GM19324 (cell line): ENCODE data around the gene FAM124A.

ENCODE experiments used
- ATAC-seq: cut with Tn5 transposase; IDR thresholded peaks from one replicate; pipeline ENCODE4 v1.9.1; 2021; ENCODE audit warnings: mild to moderate bottlenecking, moderate library complexity; ENCODE audit not compliant: unreplicated experiment, low FRiP score

FAM124A gene

GRCh38 chr13:51222037-51222685 is at the start of gene FAM124A:
Gene FAM124A (plus strand): TSS chr13:51222398. CDS start chr13:51222502, 104 bp downstream.
- ATAC-seq, result peak; percentile 70

- no peak for ATAC-seq
Measured at GRCh38 chr13:51175021-51175420, 47.2 kb upstream of the FAM124A start.

DNA sequence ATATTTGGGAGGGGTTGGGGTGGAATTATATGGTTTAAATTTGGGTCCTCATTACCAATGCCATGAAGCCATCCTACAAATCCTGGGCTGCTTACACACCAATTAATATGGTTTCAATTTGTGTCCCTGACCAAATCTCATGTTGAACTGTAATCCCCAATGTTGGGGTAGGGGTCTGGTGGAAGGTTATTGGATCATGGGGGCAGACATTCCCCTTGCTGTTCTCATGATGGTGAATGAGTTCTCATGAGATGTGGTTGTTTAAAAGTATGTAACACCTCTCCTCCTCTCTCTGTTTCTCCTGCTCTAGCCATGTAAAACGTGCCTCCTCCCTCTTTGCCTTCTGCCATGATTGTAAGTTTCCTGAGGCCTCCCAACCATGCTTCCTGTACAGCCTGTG is 46.6 kb upstream of the FAM124A start:
- ATAC-seq, result no peak

DNA sequence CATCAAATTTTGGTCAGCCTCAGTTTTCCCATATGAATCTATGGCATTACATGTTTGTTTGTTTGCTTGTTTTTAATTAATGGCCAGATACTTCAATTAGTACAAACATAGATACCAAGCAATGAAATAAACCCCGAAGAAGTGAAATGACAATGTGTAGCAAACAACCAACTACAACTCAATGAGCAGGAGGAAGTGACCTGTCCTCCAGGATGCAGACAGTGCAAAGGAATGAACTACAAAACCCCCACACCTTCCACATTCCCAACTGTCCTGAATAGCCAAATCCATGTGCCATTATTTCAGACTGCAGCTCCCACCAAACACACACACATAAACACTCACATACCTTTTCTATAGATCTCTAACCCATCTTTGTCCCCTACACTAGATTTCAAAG is 45.0 kb upstream of the FAM124A start:
- no peak for ATAC-seq

DNA sequence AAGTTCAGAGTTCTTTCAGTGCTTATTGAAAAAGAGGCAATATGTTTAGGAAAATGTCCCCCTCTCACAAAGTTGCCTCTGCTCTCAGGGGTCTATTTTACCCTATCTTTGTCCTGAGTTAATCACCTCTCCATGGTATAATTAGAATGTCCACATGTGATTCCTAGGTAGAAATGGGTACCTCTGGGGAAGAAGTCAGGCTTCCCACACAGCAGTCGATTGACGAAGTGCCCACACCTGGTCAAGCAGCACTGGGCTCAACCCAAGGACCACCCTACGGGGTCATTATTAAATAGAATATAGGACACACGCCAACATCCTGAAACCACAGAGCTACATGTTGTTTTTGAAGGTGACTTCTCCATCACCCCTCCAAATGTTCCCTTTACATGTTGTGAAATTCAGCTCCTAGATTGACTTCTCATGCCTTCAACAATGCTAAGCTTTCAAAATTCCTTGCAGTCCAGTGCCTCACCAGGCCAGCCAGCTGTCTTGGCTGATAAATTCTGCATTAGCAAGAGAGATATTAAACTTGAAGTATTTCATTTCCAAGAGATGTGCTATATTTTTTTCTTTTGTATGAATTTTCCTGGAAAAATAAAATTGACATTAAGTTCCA is 43.6 kb upstream of the FAM124A start:
- ATAC-seq, result no peak

- no peak for ATAC-seq
Measured at GRCh38 chr13:51179432-51179971, 42.7 kb upstream of the FAM124A start.

DNA sequence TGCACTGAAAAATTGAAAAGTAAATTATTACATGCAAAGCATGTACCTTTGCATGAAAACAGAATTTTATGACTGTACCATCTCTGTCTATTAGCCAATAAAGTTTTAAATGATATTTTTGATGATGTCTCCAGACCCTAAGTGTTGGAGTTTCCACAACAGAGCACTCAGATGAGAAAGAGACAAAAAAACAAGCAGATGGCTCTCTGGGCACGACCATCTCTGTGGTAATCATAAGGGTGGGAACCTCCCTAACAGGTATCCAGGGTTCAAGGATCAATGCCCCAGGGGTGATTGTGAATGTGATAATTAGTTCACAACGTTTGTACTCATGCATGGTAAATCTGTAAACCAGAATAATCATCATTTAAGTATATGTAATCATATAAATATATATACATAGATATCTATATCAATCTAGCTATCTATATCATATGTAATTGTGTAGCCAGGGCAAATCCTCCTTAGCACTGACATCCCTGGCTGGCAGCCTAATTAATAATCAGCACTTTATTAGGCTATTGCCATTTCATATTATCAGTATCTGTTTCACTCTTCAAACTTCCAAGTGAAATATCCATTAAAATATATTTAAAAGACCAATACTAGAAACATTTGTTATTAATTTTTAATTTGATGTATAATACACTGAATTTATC is 41.2 kb upstream of the FAM124A start:
- no peak for ATAC-seq

DNA sequence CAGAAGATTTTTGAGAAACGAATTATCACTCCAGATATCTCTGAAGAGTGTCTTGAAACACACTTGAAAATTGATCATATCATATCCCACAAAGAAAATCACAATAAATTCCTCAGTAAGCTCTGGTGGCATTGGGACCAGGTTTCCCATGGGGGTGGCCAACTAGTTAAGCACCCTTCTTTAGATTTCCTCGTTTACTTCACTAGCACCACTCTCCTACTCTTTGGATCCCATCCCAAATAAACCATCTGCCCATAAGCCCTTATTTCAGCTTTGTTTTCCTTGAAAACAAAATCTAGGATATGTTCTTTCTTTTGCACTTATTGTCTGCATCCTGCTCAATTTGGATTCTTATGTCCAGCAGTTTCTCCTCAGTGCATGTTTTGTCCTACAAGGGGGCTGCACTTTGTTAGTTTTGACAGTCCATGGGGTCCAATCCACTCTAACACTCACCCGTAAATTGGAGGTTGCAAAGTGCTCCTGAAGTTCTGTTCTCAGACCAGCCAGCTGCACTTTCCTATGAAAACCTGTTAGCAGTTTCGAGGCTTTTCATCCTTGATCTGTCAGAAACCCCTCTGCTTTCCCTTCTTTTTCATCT is 40.3 kb upstream of the FAM124A start:
- no peak for ATAC-seq

DNA sequence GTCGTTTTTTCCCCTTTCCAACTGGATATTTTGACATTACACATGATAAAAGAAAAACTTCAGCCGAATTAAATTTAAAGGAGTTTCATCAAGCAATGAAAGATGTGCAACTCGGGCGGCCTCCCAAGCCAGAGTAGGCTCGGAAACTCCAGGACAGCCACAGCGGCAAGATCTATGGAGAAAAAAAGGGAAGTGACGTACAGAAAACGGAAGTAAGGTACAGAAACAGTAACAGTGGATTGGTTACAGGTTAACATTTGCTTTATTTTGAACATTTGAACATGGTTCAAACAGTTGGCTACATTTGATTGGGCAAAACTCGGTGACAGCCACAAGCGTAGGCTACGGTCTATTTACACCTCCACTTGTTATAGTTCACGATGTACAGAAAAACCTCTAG is 30.5 kb upstream of the FAM124A start:
- no peak for ATAC-seq

- no peak for ATAC-seq
Measured at GRCh38 chr13:51192348-51192747, 29.9 kb upstream of the FAM124A start.

- no peak for ATAC-seq
Measured at GRCh38 chr13:51193387-51193786, 28.8 kb upstream of the FAM124A start.

DNA sequence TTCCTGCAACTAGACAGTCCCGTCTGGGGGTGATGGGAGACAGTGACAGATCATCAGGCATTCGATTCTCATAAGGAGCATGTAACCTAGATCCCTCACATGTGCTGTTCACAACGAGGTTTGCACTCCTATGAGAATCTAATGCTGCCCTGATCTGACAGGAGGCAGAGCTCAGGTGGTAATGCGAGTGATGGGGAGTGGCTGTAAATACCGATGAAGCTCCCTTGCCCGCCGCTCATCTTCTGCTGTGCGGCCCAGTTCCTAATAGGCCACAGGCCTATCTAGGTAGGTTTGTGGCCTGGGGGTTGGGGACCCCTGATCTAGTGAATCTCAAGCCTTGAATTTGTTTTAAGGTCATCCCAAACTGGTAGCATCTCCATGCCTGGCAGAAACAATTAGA is 27.3 kb upstream of the FAM124A start:
- no peak for ATAC-seq

- ATAC-seq, result no peak
Measured at GRCh38 chr13:51201886-51202285, 20.3 kb upstream of the FAM124A start.

DNA sequence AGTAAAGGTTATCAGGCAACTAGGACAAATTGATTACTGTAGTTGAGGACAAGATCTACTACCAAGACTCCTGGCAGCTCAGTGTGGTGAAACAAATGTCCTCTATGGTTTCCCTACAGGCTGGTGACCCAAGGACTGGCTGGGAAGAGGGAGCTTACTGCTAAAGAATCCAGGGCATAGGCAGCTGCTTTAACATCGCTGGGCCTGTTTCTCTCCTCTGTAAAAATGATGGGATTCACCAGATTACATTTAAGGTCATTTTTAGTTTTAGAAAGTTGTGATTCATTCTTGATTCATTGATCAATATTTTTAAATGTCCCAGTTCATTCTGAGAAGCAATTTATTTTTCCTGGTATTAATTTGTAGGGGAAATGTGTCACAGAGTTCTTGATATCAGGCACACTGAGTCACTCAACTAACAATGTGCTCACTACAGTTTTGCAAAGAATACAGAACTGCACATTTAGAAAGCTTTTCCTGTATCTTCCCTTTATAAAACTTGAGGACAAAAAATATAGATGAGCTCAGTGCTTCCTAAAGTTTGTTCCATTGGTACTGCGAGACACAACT is 19.6 kb upstream of the FAM124A start:
- no peak for ATAC-seq

- ATAC-seq, result no peak
Measured at GRCh38 chr13:51206584-51206983, 15.6 kb upstream of the FAM124A start.

DNA sequence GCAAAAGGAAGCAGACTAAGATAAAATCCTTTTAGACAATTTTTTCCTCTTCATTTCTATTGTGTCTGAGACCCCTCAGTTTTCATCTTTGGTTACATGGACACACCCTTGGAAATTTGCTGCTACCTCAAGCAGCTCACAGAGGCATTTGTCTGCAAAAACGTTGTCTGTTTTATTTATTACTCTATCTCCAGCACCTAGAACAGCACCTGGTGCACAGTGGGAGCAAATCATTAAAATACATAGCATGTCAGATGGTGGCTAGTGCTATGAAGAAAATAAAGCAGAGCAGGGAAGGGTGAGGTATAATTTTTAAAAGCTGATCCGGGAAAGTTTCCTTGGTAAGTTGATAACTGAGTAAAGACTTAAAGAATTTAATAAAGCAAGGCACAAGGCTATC is 14.3 kb upstream of the FAM124A start:
- ATAC-seq, result no peak

- ATAC-seq, result no peak
Measured at GRCh38 chr13:51208716-51209115, 13.5 kb upstream of the FAM124A start.

GRCh38 chr13:51211910-51212309 is 10.3 kb upstream of the FAM124A start:
- ATAC-seq, result no peak

DNA sequence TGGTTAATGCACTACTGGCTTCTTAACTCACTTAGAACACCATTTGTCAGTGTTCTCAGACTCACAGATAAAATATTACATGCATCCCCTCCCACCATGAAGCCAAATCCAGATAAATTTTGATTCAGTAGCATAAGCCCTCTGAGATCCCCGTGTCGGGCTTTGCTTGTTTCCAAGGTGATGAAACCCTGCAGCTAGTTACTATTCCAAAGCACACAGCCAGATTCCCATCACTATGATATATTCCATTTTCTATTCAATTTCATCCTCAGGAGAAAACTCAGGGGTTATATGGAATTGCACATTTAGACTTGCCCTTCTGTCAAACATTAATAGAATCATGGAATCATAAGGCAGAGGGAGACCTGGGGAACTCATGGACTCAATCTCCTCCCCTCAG is 9.4 kb upstream of the FAM124A start:
- ATAC-seq, result no peak

GRCh38 chr13:51213173-51213728 is 8.9 kb upstream of the FAM124A start:
- no peak for ATAC-seq

DNA sequence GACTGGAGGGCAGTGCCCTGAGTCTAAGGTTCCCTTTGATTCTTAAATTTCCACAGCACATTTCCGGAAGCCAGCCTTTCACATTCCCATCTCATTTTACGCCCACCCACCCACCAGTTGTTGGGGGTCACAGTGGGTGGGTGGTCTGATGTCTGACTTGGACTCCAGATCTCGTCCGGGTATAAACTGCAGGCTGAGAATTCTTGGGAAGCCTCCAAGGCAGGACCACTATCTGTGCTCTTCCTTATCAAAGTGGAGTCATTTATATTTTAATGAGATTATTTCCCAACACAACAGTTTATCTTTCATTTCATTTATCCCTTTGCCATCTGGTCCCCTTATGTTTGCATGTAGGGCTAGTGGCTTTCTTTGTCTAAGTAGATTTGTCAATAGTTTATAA is 3.6 kb upstream of the FAM124A start:
- ATAC-seq, result no peak
